Dedifferentiated amniotic fluid mesenchymal stem cell (primary cell): Measurements from ENCODE around the gene RBKS.

ENCODE experiments used
- DNase-seq: peaks from one replicate; pipeline ENCODE4 v3.0.0-alpha.2; 2016; ENCODE audit errors: extremely low spot score

RBKS gene

GRCh38 chr2:27890146-27890923, at the start of gene RBKS, which contains the start of gene BABAM2:
Gene RBKS, minus strand, starts transcription at chr2:27890387. Its CDS starts 42 bp downstream, at chr2:27890345.
Gene BABAM2, plus strand, starts transcription at chr2:27890729. Its CDS starts 3,828 bp downstream, at chr2:27894557.
- peak; percentile 67 for DNase-seq

- DNase-seq: no peak
These were observed 44.8 kb upstream of the RBKS start for GRCh38 chr2:27935026-27935425.

GRCh38 chr2:27932396-27932795, 42.2 kb upstream of the RBKS start:
- DNase-seq: no peak

- DNase-seq: no peak
These were observed 41.3 kb upstream of the RBKS start for GRCh38 chr2:27931361-27931950.

GRCh38 chr2:27929916-27930486, 39.8 kb upstream of the RBKS start:
- DNase-seq: no peak

GRCh38 chr2:27925766-27926472, 35.7 kb upstream of the RBKS start:
- DNase-seq: no peak

GRCh38 chr2:27922842-27923241, 32.7 kb upstream of the RBKS start:
- no peak for DNase-seq

- no peak for DNase-seq
These were observed 31.8 kb upstream of the RBKS start for GRCh38 chr2:27921880-27922547.

- DNase-seq: no peak
These were observed 31.2 kb upstream of the RBKS start for GRCh38 chr2:27921424-27921823.

- no peak for DNase-seq
These were observed 30.1 kb upstream of the RBKS start for GRCh38 chr2:27920148-27920885.

- DNase-seq: no peak
These were observed 26.3 kb upstream of the RBKS start for GRCh38 chr2:27916293-27916995.

- DNase-seq: no peak
These were observed 25.7 kb upstream of the RBKS start for GRCh38 chr2:27915874-27916273.

GRCh38 chr2:27915191-27915590, 25.0 kb upstream of the RBKS start:
- no peak for DNase-seq

GRCh38 chr2:27914805-27915175, 24.6 kb upstream of the RBKS start:
- no peak for DNase-seq

GRCh38 chr2:27914041-27914804, 24.0 kb upstream of the RBKS start:
- DNase-seq: no peak

- DNase-seq: no peak
These were observed 22.3 kb upstream of the RBKS start for GRCh38 chr2:27912512-27912911.

GRCh38 chr2:27911458-27912210, 21.4 kb upstream of the RBKS start:
- DNase-seq: no peak

GRCh38 chr2:27909901-27910300, 19.7 kb upstream of the RBKS start:
- DNase-seq: no peak

- DNase-seq: no peak
These were observed 17.4 kb upstream of the RBKS start for GRCh38 chr2:27907547-27907946.
